Measurements from ENCODE around the gene PGAP3.

DNA sequence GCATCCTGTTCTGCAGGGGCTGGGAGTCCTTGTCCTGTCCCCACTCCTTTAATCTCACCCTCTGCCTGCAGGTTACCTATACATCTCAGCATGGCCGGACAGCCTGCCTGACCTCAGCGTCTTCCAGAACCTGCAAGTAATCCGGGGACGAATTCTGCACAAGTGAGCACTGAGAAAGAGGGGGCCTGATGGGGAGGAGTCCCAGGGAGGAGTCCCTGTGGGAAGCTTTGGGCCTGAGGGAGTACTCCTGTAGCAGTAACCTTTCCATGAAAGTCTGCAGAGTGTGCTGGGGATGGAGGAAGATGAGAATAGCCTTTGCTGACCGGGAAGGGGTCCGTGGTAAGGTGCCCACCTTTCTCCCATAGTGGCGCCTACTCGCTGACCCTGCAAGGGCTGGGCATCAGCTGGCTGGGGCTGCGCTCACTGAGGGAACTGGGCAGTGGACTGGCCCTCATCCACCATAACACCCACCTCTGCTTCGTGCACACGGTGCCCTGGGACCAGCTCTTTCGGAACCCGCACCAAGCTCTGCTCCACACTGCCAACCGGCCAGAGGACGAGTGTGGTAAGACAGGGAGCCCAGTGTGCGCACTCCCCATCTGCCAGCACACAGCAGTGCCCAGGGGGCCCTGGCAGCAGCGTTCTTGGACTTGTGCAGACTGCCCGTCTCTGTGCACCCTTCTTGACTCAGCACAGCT lies 27.7 kb upstream of the PGAP3 start:
- no peak for TF ChIP-seq CTCF (IDR thresholded peaks at IDR 0.05)
- no peak for TF ChIP-seq EP300 (IDR thresholded peaks at IDR 0.05)
